Epidermal melanocyte (primary cell): ENCODE results near the gene GJC2.
"Not testable (repeated sequence)": the region's sequence is repeated elsewhere in the genome, so short reads cannot be mapped to it uniquely, and the experiment has no call there.

Source experiments
- DNase-seq: peaks from one replicate; pipeline ENCODE4 v3.0.0; 2011; ENCODE audit warnings: low spot score; ENCODE audit not compliant: insufficient read length

GJC2 gene

DNA sequence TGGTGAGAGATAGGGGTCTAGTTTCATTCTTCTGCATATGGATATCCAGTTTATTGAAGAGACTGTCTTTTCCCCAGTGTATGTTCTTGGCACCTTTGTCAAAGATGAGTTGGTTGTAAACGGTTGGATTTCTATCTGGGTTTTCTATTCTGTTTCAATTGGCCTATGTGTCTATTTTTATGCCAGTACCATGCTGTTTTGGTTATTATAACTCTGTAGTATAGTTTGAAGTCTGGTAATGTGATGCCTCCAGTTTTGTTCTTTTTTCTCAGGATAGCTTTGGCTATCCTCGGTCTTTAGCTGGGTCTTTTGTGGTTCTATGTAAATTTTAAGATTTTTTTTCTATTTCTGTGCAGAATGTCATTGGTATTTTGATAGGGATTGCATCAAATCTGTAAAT is 38.5 kb downstream of the GJC2 start:
- DNase-seq = not testable (repeated sequence)

DNA sequence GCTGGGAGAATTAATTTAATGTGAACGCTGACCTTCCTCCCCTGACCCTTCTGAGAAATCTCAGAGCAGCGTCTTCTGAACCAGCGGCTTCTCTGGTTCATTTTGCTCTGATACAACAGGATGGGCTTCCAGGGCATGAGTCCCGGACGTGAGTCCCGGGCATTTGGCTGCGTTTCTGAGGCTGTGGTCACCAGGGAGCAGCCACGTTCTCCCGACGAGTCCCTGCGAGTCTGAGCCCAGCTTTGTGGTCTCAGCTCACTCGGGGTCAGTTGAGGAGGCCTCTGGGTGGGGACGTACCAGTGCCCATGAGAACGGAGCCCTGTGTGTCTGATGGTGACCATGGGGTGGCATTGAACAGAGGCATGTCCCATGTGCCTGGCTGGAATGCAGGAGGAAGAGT is 40.5 kb downstream of the GJC2 start:
- no peak for DNase-seq

DNA sequence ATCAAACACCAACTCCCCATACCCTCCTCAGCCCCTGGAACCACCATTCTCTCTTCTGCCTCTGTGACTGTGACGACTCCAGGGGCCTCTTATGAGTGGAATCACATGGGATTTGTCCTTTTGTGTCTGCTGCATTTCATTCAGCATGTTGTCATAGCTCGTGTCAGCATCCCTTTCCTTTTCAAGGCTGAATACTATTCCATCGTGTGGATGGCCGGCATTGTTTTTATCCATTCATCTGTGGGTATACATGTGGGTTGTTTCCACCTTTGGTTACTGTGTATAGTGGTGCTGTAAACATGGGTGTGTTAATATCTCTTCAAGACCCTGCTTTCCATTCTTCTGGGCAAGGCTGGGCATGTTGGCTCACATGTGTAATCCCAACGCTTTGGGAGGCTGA is 41.0 kb downstream of the GJC2 start:
- no peak for DNase-seq

DNA sequence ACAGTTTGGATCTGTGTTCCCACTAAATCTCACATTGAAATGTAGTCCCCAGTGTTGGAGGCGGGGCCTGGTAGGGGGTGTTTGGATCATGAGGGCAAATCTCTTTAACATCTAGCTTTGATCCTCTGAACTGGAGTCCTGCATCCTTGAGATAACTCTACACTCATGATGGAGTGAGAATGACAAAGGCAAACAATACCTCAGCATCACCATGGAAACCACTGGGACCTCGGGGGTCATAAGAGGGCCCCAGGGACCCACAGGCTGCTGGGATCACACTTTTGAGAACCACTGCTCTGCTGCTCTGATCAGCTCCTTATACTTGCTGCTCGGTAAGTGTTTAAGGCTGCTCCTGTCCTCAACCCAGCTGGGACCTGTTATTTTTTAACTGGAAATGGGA is 44.7 kb downstream of the GJC2 start:
- no peak for DNase-seq

DNA sequence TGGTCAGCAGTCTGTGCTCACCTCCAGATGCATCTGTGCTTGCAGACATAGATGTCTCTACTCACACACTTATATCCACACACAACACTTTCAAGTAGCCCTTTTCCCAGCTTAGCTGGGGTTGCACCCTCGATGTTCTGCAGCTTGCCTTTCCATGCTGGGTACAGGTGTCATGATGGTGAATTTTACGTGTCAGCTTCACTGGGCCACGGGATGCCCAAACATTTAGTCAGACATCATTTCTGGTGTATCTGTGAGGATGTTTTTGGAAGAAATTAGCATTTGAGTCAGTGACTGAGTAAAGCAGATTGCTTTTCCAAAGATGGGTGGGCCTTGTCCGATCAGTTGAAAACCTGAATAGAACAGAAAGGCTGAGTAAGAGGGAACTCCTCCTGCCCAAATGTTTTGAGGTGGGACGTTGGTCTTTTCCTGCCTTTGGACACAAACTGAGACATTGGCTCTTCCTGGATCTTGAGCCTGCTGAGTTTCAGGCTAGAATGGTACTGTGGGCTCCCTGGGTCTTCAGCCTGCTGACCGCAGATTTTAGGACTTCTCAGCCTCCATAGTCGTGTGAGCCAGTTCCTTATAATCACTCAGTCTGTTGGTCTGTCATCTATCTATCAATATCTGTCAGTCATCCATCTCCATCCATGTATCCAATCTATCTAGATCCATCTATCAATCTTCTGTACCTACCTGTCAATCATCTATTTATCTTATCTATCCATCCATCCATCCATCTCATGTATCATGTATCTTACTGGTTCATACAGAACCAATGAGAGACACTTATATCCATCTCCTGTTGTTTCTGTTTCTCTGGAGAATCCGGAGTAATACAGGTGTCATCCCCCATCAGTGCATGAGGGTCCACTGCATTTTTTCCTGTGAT is 45.4 kb downstream of the GJC2 start:
- no peak for DNase-seq

DNA sequence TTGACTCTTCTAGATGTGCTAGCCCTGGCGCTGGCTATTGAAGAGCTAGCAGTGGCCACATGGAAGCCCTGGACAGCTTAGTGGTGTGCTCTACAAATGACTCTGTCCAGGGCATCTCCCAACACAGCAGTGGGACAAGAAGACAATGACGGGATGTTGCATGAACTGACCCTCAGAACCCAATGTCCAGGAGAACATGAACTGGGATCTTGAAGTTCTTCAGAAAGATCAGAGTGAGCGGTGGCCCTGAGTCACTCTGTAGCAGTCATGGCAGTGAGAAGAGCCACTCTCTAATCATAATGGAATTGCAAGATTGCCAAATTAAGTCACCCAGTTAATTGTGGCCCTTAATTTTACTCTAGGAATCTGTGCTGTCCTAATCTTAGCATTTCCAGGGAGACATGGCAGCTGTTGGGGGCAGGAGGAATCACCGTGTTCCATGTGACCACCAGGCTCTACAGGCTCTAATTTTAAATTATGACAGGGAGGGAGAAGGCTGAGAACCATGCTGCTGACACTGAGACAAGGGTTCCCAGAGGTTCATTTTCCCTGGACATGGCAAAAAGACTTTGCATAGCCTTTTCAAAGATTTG is 47.9 kb downstream of the GJC2 start:
- no peak for DNase-seq

DNA sequence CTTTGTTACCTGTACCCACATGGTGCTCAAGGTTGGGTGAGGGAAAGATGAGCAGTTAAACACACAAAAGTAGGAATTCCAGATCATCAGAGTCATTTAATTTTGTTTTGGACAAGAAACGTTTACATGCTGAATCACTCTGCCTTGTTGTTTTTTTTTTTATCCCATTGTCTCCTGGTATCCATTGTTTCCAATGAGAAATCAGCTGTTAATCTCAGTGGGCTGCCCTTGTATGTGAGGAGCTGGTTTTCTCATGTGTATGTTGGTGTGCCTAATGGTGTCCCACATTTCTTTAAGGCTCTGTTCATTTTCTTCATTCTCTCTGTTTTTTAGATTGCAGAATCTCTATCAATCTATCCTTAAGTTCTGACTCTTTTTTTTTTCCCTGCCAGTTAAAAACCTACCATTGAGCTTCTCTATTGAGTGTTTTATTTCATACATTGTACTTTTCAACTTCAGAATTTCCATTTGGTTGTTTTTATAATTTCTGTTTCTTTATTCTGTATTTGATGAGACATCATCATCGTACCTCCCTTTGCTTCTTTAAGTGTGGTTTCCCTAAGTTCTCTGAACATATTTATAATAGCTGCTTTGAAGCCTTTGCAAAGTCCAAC is 49.4 kb downstream of the GJC2 start:
- DNase-seq = no peak

DNA sequence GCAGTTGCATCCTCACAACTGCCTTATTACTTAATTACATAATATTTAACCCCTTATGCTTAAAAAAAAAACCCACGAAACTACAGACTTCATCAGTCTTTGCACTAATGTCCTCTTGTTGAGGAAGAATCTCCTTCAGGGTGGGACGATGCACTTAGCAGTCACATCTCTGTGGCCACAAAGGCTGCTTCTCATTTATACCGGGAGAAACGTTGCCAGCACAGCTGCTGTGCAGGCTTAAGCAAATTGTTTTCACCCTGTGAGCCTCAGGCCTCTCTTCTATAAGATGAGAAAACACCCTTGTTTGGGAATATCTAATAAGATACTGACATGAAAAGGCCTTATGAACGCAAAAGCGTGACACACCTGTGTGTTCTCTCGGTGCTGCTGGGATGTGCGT is 55.2 kb downstream of the GJC2 start:
- no peak for DNase-seq

DNA sequence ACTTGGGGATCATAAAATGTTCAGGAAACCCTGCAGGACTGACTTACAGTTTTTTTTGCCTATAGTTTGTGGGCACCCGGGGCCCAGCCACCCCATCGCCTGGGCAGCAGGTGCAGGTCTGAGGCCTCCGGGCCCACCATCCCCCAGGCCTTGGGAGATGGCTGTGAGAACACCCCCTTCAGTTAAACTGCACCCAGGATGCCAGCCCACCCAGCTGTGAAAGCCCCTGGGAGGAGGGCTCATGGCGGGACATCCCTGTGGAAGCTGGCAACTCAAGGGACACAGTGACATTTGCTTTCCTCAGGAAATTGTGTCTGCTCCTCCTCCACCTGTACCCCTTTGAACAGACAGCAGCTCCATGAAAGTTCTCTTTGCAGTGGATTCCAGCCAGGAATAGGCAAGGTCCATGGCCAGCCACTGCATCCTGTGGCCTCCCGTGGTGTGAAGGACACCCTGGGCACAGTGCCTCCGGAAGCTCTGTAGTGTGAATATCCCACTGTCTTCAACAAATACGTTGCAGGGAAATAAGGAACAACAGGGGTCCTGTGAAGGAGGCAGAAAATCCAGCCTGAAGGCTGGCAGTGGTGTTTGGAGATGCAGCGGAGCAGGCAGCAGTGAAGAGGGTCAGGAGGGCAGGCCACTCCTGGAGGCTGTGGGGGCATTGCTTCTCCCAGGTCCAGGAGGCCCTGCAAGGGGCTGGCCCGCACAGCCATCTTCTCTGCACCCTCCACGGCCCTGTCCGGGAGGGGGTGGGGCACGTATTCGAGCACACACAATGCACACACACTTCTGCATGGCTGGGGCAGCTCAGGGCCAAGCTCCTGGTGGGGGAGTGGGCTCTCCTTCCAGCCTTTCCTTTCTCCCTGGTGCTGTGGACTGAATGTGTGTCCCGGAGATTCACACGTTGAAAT is 56.1 kb downstream of the GJC2 start:
- no peak for DNase-seq

DNA sequence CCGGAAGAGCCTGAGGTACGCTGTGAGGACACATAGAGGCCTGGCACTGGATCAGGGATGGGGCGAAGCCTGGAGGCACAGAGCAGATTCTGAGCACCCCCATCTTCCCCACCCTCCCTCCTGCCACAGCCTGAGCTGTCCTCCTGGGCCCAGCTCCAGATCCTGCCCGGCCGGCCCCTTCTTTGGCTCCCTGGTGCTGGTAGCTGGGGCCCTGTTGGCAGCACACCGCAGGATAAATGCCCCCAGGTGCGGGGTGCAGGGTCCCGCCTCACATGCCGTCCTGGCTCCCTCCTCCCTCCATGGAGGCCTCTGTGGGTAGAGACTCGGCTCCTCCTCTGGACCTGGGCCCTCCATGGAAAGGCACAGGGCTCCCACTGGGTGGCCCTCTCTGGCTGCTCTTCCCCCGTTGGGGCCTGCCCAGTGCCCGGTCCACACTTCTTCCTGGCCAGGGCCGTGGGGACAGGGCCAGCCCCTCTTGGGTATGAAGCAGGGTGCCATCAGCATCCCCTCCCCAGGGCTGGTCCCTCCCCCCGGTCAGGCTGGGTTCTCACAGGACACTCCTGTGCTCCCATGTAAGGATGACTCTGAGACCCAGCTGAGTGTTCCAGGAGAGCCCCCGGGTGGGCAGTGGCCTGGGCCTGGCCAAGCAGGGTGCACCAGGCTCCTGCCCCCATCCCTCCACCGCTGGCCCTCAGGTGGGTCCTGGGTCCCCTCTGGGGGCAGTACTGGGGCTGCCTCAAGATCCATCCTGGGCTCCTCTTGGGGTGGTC is 57.0 kb downstream of the GJC2 start:
- DNase-seq = no peak

DNA sequence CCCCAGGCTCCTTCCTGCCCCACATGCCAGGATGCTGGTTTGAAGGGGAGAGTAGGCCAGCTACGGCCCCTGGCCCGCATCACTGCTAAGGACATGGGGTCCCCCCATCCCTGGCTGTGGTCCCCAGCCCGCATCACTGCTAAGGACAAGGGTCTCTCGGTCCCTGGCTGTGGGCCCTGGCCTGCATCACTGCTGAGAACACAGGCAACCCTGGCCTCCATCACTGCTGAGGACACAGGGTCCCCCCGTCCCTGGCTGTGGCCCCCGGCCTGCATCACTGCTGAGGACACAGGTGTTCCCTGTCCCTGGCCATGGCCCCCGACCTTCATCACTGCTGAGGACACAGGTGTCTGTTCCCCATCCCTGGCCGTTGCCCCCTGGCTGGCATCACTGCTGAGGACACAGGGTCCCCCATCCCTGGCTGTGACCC is 57.7 kb downstream of the GJC2 start:
- no peak for DNase-seq

DNA sequence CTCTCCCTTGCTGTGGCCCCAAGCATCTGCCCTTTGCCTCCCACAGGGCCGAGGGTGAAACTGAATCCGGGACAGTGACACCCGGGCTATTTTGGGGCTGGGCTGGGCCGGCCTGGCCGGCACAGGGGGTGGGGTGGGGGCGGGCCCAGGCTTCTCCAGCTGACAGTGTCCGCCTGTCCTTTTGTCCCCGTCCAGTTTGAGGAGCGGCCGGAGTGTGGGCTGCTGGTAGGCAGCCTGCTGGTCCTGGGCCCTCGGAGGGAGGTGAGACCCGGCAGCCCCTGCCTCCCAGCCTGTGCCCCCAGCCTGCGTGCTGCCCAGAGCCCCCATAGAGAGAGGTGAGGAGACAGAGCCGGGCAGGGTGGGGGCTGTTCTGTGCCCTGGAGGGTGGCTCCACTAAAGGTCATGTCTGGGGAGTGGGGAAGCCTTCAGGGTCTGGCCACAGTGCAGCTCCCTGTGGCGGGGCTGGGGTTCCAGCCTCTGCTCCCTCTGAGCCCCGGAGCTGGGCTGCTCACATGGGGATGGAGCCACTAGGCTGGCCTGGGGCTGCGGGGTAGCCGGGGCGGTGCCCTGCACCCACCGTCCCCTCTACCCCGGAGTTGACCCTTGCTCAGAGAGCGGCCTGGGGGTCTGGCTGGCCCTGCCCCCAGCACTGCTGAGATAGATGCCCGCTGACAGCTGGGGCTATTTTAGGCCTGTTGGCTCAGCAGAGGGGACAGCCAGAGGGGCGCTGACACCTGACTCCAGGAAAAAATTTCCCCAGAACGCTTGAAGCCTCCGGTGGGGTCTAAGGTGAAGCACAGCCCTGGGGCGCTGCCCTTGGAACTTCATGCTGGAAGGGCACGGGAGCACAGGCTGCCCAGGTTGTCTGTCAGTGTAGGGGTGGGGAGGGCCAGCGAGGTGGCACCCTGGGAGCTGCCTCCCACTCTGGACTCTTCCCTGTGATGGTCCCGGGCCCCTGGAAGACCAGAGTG is 58.4 kb downstream of the GJC2 start, which contains the start of gene OBSCN:
OBSCN (plus strand) TSS at position 194 of the 971 bp plus-strand sequence. CDS start 3,740 bp downstream, outside the sequence.
- DNase-seq = no peak

DNA sequence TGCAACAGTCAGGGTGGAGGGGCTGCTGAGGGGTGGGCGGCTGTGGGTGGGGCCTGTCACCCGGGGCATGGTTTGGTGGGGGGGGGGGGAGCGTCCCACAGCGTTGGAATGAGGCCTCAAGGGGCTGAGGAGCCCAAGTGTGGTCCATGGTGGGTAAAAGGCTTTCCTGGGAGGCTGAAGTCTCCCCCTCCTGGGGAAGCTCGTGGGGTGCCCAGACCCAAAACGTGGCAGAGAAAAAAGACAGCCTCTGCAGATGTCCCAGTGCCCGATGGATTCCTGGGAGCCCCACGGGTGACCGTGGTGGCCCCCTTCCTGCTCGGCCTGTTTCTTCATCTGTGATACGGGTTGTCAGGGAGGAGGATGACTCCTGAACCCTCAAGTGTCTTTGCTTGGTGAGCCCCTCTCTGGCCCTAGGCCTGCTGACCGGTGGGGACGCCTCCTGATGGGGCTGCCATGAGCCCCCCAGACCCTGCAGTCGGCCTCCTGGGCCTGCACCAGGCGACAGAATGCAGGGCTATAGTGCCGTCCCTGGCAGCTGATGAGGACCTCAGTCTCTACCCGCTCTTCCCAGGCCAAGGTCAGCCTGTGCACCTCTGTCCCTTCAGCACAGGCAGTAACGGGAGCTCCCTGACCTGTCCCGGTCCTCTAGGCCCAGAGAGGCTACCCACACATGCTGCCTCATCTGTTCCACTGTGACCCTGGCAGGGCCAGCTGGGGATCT is 59.3 kb downstream of the GJC2 start:
- no peak for DNase-seq
